ENCODE measurements around the gene CFAP119. TPM values are rescaled to one million over a fixed set of nuclear protein-coding genes. Genes with fewer than 3 reads are reported as not detected.

CFAP119 gene
- total RNA-seq, 1 experiment from 2014 or later = 13.8 TPM

DNA sequence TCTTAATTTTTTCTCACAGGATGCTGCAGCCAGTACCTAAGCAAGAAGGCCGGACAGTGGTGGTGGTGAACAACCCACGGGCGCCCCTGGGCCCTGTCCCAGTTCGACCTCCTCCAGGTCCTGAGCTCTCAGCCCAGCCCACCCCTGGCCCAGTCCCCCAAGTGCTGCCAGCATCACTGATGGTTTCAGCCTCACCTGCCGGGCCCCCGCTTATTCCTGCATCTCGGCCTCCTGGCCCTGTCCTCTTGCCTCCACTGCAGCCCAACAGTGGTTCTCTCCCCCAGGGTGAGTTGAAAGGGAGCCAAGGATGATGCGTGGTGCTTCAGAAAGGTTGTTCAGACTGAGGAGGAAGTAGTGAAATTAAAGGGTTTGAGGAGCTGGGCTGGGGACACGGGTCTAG, 41.2 kb downstream of the CFAP119 start:
- TF ChIP-seq, protein P1, sequence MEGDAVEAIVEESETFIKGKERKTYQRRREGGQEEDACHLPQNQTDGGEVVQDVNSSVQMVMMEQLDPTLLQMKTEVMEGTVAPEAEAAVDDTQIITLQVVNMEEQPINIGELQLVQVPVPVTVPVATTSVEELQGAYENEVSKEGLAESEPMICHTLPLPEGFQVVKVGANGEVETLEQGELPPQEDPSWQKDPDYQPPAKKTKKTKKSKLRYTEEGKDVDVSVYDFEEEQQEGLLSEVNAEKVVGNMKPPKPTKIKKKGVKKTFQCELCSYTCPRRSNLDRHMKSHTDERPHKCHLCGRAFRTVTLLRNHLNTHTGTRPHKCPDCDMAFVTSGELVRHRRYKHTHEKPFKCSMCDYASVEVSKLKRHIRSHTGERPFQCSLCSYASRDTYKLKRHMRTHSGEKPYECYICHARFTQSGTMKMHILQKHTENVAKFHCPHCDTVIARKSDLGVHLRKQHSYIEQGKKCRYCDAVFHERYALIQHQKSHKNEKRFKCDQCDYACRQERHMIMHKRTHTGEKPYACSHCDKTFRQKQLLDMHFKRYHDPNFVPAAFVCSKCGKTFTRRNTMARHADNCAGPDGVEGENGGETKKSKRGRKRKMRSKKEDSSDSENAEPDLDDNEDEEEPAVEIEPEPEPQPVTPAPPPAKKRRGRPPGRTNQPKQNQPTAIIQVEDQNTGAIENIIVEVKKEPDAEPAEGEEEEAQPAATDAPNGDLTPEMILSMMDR (IDR thresholded peaks at IDR 0.05; ENCODE audit: unreplicated experiment) = no peak
- H3K9me3 Mint-ChIP-seq (ENCODE audit: low read depth, unreplicated experiment) = no peaks in the 10 kb centered on the region
- no peak for DNase-seq
- no peaks in the 10 kb centered on the region for H3K4me1 Mint-ChIP-seq (ENCODE audit: low read depth, unreplicated experiment)
- CTCF ChIA-PET = no interaction called here
- BruUV-seq (replicated peaks) = no TSS peak
- intact Hi-C loops (cut with micrococcal nuclease; ENCODE audit: unreplicated experiment) = no loop called here
- no peaks in the 10 kb centered on the region for H3K27me3 Mint-ChIP-seq (ENCODE audit: unreplicated experiment)
- H3K36me3 Mint-ChIP-seq (ENCODE audit: insufficient read depth, unreplicated experiment) = peaks cover 80% of the 10 kb centered on the region
- H3K27ac Mint-ChIP-seq (ENCODE audit: unreplicated experiment) = no peak overlapping the region
- no peak overlapping the region for H3K4me3 Mint-ChIP-seq (ENCODE audit: low read depth, unreplicated experiment)

DNA sequence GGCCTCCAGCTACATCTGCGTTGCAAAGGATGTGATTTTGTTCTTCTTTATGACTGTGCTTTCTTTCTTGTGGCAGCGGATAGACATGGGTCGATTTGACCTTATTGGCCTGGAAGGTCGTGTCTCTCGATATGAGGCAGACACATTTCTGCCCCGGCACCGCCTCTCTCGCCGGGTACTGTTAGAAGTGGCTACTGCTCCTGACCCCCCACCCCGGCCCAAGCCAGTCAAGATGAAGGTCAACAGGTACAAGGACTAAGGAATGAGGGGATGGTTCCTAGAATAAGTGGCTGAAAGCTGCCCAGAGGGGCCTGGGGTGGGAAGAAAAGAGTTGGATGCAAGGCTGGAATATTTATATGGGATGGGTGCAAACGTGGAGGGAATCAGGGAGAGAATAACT, 41.8 kb downstream of the CFAP119 start:
- intact Hi-C loops (cut with micrococcal nuclease; ENCODE audit: unreplicated experiment) = no loop called here
- no peaks in the 10 kb centered on the region for H3K4me1 Mint-ChIP-seq (ENCODE audit: low read depth, unreplicated experiment)
- no peaks in the 10 kb centered on the region for H3K27me3 Mint-ChIP-seq (ENCODE audit: unreplicated experiment)
- CTCF ChIA-PET = no interaction called here
- H3K27ac Mint-ChIP-seq (ENCODE audit: unreplicated experiment) = no peak overlapping the region
- TF ChIP-seq, protein P1 (IDR thresholded peaks at IDR 0.05; ENCODE audit: unreplicated experiment) = no peak
- H3K4me3 Mint-ChIP-seq (ENCODE audit: low read depth, unreplicated experiment) = no peak overlapping the region
- no TSS peak for BruUV-seq (replicated peaks)
- H3K9me3 Mint-ChIP-seq (ENCODE audit: low read depth, unreplicated experiment) = no peaks in the 10 kb centered on the region
- DNase-seq = no peak
- peaks cover 86% of the 10 kb centered on the region for H3K36me3 Mint-ChIP-seq (ENCODE audit: insufficient read depth, unreplicated experiment)

DNA sequence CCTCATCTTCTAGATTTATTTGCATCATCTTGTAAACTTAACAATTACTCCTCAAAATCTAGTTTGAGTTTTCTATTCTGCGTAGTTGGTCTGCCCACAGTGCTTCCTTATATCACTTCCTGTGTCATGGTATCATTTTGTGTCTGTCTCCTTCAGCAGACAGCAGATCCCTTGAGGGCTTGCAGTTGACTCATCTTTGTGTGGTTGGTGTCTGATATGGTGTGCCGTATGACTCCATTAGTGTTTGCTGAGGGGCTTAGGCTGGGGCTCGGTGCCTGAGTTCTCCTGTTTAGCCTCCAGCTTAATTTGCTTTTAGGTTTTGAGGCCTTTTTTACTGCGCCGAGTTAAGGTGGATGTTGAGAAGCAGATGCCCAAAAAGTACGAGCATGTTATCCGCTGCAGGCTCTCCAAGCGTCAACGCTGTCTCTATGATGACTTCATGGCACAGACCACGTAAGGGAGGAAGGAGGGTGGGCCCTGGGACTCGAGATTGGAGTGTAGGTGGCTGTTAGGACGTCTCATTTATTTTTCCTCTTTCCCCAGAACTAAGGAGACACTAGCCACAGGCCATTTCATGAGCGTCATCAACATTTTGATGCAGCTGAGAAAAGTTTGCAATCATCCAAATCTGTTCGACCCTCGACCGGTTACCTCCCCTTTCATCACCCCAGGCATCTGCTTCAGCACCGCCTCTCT, 46.0 kb downstream of the CFAP119 start:
- H3K4me3 Mint-ChIP-seq (ENCODE audit: low read depth, unreplicated experiment) = no peak overlapping the region
- no TSS peak for BruUV-seq (replicated peaks)
- intact Hi-C loops (cut with micrococcal nuclease; ENCODE audit: unreplicated experiment) = no loop called here
- TF ChIP-seq, protein P1 (IDR thresholded peaks at IDR 0.05; ENCODE audit: unreplicated experiment) = no peak
- no peak for DNase-seq
- CTCF ChIA-PET = no interaction called here
- H3K4me1 Mint-ChIP-seq (ENCODE audit: low read depth, unreplicated experiment) = peaks cover 8% of the 10 kb centered on the region
- no peaks in the 10 kb centered on the region for H3K9me3 Mint-ChIP-seq (ENCODE audit: low read depth, unreplicated experiment)
- H3K27me3 Mint-ChIP-seq (ENCODE audit: unreplicated experiment) = no peaks in the 10 kb centered on the region
- no peak overlapping the region for H3K27ac Mint-ChIP-seq (ENCODE audit: unreplicated experiment)
- H3K36me3 Mint-ChIP-seq (ENCODE audit: insufficient read depth, unreplicated experiment) = peaks cover 87% of the 10 kb centered on the region

DNA sequence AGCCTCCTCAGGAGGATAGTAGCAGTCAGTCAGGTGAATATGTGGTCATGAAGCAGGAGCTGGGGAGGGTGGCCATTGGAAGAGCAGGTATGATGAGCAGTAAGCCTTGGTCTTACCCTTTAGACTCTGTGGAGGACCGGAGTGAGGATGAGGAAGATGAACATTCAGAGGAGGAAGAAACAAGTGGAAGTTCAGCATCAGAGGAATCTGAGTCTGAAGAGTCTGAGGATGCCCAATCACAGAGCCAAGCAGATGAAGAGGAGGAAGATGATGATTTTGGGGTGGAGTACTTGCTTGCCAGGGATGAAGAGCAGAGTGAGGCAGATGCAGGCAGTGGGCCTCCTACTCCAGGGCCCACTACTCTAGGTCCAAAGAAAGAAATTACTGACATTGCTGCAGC, 50.1 kb downstream of the CFAP119 start:
- H3K9me3 Mint-ChIP-seq (ENCODE audit: low read depth, unreplicated experiment) = no peaks in the 10 kb centered on the region
- intact Hi-C loops (cut with micrococcal nuclease; ENCODE audit: unreplicated experiment) = no loop called here

More for the DNA sequence above, 50.1 kb downstream of the CFAP119 start:
- BruUV-seq (replicated peaks) = TSS peak; percentile 32
- Mint-ChIP-seq H3K4me3 (ENCODE audit: low read depth, unreplicated experiment) (no peak overlapping the region), H3K4me1 (ENCODE audit: low read depth, unreplicated experiment) (peaks cover 8% of the 10 kb centered on the region), H3K27ac (ENCODE audit: unreplicated experiment) (no peak overlapping the region), H3K27me3 (ENCODE audit: unreplicated experiment) (no peaks in the 10 kb centered on the region), H3K36me3 (ENCODE audit: insufficient read depth, unreplicated experiment) (peaks cover 90% of the 10 kb centered on the region)
- no peak for DNase-seq
- CTCF ChIA-PET = no interaction called here
- TF ChIP-seq, protein P1 (IDR thresholded peaks at IDR 0.05; ENCODE audit: unreplicated experiment) = no peak
